Psoas muscle (tissue), 8 donors: Measurements from ENCODE around the gene DTNA. TPM values are rescaled to one million over a fixed set of nuclear protein-coding genes. Genes with fewer than 3 reads are reported as not detected.

Experiments
- ATAC-seq, 4 donors: fragments of 200-7000 bp; cut with Tn5 transposase; one replicate each; pipeline ENCODE4 v1.9.1; 2020; ENCODE audit warnings: moderate library complexity in 3 of 4, mild to moderate bottlenecking in 2 of 4
- DNase-seq, 2 donors: peaks; one replicate each; pipeline ENCODE4 v3.0.0-alpha.2; 2020
- H3K27ac ChIP-seq: fragments of 200-600 bp; one replicate; pipeline ENCODE4 v1.8.0; 2022
- H3K27me3 ChIP-seq, 3 donors: fragments of 200-600 bp in 1 of 3; one replicate each; pipeline versions ENCODE4 v1.6.1 to v1.8.0; 2013 to 2022; ENCODE audit warnings: low read length in 2 of 3, mild to moderate bottlenecking in 2 of 3, moderate library complexity in 1 of 3; ENCODE audit not compliant: insufficient read depth in 3 of 3
- H3K36me3 ChIP-seq, 2 donors: fragments of 200-600 bp in 1 of 2; one replicate each; pipeline versions ENCODE4 v1.6.1 to v1.8.0; 2013 to 2022; ENCODE audit warnings: low read depth in 1 of 2, mild to moderate bottlenecking in 1 of 2, moderate library complexity in 1 of 2; ENCODE audit not compliant: insufficient read depth in 1 of 2
- H3K4me1 ChIP-seq: fragments of 200-600 bp; one replicate; pipeline ENCODE4 v1.8.0; 2022
- H3K4me3 ChIP-seq: fragments of 200-600 bp; one replicate; pipeline ENCODE4 v1.8.0; 2022; ENCODE audit warnings: mild to moderate bottlenecking
- H3K9me3 ChIP-seq: fragments of 200-600 bp; one replicate; pipeline ENCODE4 v1.8.0; 2022
- WGBS, 3 donors: extraction: QIAGEN DNeasy Blood & Tissue Kit; methylation state at CpG; one replicate each; pipeline versions ENCODE4 v1.1.6 to v1.1.7; 2013; 5-methylcytosine and 5-hydroxymethylcytosine counted together
- intact Hi-C, 2 donors: fragments of 100-400 bp; cut with DNase I; formaldehyde crosslinking; loops; one replicate each; pipeline versions ENCODE4 v1.11.0 to v1.14.2; 2022
- polyA plus RNA-seq, 3 donors: library from polyadenylated mRNA; stranded (reverse); fragments of 200-250 nt; gene quantifications; one replicate each; pipeline ENCODE4 v1.2.3, GENCODE V29; 2013
- total RNA-seq, 4 donors: library from RNA; stranded (reverse); fragmentation: NEBNext Ultra II Directional in 2 of 4; extraction: Animal tissue kit (Norgen Biotek cat#: 25700) in 2 of 4; gene quantifications; one replicate each; pipeline versions ENCODE4 v1.2.1 to v1.2.4, GENCODE V29; 2021 to 2023
- TF ChIP-seq, protein P1 (sequence below): fragments of 200-600 bp; IDR thresholded peaks from one replicate; pipeline ENCODE4 v1.8.0; 2022; ENCODE audit warnings: antibody characterized with exemption
- donor health status: healthy with polysubstance abuse.
- donor health status: DM: no; HTN: no; CAD: no; lungs with moderate emphysema.
- donor health status: Bipolar disorder and iron deficiency.
- donor health status: healthy.
- donor health status: DM: yes; HTN: yes; CAD: no.
- donor health status: DM: no; HTN: no; CAD: no.
- donor health status: DM: no; HTN: no; CAD: no.
- donor health status: DM: yes; HTN: yes; CAD: no.

DTNA gene
- total and polyA plus RNA-seq, 7 donors: 12.6 to 103 (median 82.0) TPM

- TF ChIP-seq, protein P1, sequence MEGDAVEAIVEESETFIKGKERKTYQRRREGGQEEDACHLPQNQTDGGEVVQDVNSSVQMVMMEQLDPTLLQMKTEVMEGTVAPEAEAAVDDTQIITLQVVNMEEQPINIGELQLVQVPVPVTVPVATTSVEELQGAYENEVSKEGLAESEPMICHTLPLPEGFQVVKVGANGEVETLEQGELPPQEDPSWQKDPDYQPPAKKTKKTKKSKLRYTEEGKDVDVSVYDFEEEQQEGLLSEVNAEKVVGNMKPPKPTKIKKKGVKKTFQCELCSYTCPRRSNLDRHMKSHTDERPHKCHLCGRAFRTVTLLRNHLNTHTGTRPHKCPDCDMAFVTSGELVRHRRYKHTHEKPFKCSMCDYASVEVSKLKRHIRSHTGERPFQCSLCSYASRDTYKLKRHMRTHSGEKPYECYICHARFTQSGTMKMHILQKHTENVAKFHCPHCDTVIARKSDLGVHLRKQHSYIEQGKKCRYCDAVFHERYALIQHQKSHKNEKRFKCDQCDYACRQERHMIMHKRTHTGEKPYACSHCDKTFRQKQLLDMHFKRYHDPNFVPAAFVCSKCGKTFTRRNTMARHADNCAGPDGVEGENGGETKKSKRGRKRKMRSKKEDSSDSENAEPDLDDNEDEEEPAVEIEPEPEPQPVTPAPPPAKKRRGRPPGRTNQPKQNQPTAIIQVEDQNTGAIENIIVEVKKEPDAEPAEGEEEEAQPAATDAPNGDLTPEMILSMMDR: no peak
- WGBS, 3 donors: 96 to 100% (median 98%) methylated on average over 3 of the region's 3 CpGs
- H3K4me3 ChIP-seq: no peak overlapping the region
- H3K36me3 ChIP-seq: peaks cover 0 to 34% of the 10 kb centered on the region in 2 donors
- no peak overlapping the region for H3K27ac ChIP-seq
- no peaks in the 10 kb centered on the region for H3K9me3 ChIP-seq
- H3K4me1 ChIP-seq: no peaks in the 10 kb centered on the region
- DNase-seq: no peak
- H3K27me3 ChIP-seq: no peaks in the 10 kb centered on the region
- intact Hi-C loops: no loop called here
- ATAC-seq: no peak
Measured at GRCh38 chr18:34864836-34865497, 154.9 kb downstream of the DTNA start.

DNA sequence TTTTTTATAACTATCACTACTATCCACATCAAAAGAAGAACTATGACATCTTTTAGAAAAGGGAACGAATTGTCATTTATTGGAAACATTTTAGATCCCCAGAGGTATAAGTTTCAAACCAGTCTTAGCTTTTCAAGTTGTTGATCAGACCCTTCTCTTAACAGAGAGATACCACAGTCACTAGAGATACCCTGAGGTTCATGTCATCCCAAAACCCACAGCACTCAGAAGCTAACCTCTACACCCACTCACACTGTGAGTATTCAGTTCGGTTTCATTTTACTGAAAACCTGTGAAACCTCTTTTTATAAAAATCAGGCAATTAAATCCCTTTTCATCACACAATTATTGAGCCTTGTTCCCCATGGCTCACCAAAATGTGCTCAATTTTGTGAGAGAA lies 156.2 kb downstream of the DTNA start:
- H3K4me1 ChIP-seq: no peaks in the 10 kb centered on the region
- no peak overlapping the region for H3K27ac ChIP-seq
- intact Hi-C loops: no loop called here
- ATAC-seq (peak in 1 of 4 donors; percentile 20), DNase-seq (no peak)
- TF ChIP-seq, protein P1: no peak
- no peaks in the 10 kb centered on the region for H3K27me3 ChIP-seq
- H3K36me3 ChIP-seq: peaks cover 0 to 34% of the 10 kb centered on the region in 2 donors
- WGBS, 3 donors: 88 to 92% (median 89%) methylated on average over 2 of the region's 2 CpGs
- H3K4me3 ChIP-seq: no peak overlapping the region
- no peaks in the 10 kb centered on the region for H3K9me3 ChIP-seq

- Histone ChIP-seq H3K4me3 (no peak overlapping the region), H3K27ac (no peak overlapping the region), H3K27me3 (no peaks in the 10 kb centered on the region), H3K4me1 (no peaks in the 10 kb centered on the region), H3K9me3 (no peaks in the 10 kb centered on the region), H3K36me3 (peaks cover 0 to 30% of the 10 kb centered on the region in 2 donors)
- intact Hi-C loops: no loop called here
- TF ChIP-seq, protein P1: peak; percentile 51
- ATAC-seq (peak in 2 of 4 donors; percentile 36 to 62), DNase-seq (no peak)
- WGBS, 3 donors: 65 to 71% (median 70%) methylated on average over 4 of the region's 4 CpGs
Measured at GRCh38 chr18:34866739-34867138, 156.6 kb downstream of the DTNA start.

DNA sequence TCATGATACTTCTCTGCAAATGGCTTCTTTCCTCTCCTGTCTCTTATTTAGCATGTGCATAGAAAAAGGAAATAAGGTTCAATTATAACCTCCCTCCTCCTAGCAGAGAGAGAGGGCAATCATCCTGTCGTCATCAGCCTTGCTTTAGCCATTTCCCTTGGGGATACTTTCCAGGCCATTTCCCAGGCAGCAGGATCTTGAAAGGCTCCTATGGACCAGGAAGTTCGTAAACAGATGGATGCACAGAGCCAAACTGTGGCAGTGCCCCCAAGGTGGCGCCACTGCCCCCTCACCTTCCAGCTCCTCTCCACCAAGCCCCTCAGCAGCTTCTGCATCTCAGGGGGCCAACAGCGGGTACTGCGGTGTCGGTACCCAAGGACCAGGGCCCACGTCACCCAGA lies 157.4 kb downstream of the DTNA start:
- DNase-seq (no peak), ATAC-seq (peak in 3 of 4 donors; percentile 14 to 69 (median 47))
- 67 to 71% (median 68%) methylated on average over 7 of the region's 7 CpGs for WGBS, 3 donors
- intact Hi-C loops: no loop called here
- peaks cover 0 to 22% of the 10 kb centered on the region in 2 donors for H3K36me3 ChIP-seq
- H3K4me3 ChIP-seq: no peak overlapping the region
- H3K4me1 ChIP-seq: no peaks in the 10 kb centered on the region
- H3K27ac ChIP-seq: no peak overlapping the region
- no peaks in the 10 kb centered on the region for H3K27me3 ChIP-seq
- H3K9me3 ChIP-seq: no peaks in the 10 kb centered on the region
- TF ChIP-seq, protein P1: peak; percentile 19
